B cell (primary cell): Measurements from ENCODE around the gene PITPNM2. TPM values are rescaled to one million over a fixed set of nuclear protein-coding genes. Genes with fewer than 3 reads are reported as not detected.

Experiments
- ATAC-seq: fragments of 200-7000 bp; cut with Tn5 transposase; one replicate; pipeline ENCODE4 v1.10.0; 2021; ENCODE audit warnings: low read depth, mild to moderate bottlenecking, moderate number of reproducible peaks, moderate library complexity
- CTCF ChIA-PET: fragments of 350-600 bp; sonication (Branson Sonifier 250); formaldehyde crosslinking; loops from one replicate; lab custom pipeline; 2021; ENCODE audit warnings: antibody characterized with exemption, inconsistent platforms; lab: Charles Lee
- POLR2A ChIA-PET: fragments of 350-600 bp; sonication (Branson Sonifier 250); formaldehyde crosslinking; loops from one replicate; lab custom pipeline; 2021; ENCODE audit warnings: antibody characterized with exemption; lab: Charles Lee
- DNase-seq: peaks from one replicate; pipeline ENCODE4 v3.0.0; 2013
- H2AFZ ChIP-seq: 2 replicates; pipeline ENCODE4 v1.6.1; 2012; ENCODE audit warnings: mild to moderate bottlenecking, low read depth, low read length; ENCODE audit not compliant: insufficient read depth, poor library complexity, severe bottlenecking
- H3K27ac ChIP-seq, 2 donors: 1 replicate in 1 of 2; 2 replicates in 1 of 2; pipeline ENCODE4 v1.5.1; 2012 to 2013; ENCODE audit warnings: low read length in 2 of 2, mild to moderate bottlenecking in 2 of 2, moderate library complexity in 1 of 2
- H3K27me3 ChIP-seq, 4 experiments: fragments of 200-600 bp in 1 of 4; sonication (generic) in 1 of 4; replicated peaks in 1 of 4; 1 replicate in 2 of 4; 2 replicates in 2 of 4; pipeline versions ENCODE4 v1.6.1 to v1.7.0; 2013 to 2016; ENCODE audit warnings: low read length in 3 of 4, mild to moderate bottlenecking in 2 of 4, mixed read lengths in 1 of 4, moderate library complexity in 1 of 4; ENCODE audit not compliant: insufficient read depth in 4 of 4, control insufficient read depth in 3 of 4; ENCODE audit errors: control extremely low read depth in 1 of 4
- H3K36me3 ChIP-seq, 2 experiments: replicated peaks in 1 of 2; 1 replicate in 1 of 2; 2 replicates in 1 of 2; pipeline versions ENCODE4 v1.6.1 to v1.7.1; 2013; ENCODE audit warnings: low read length in 1 of 2; ENCODE audit not compliant: insufficient read depth in 2 of 2, control insufficient read depth in 1 of 2; ENCODE audit errors: control extremely low read depth in 1 of 2, extremely low read depth in 1 of 2
- H3K4me1 ChIP-seq, 2 donors: fragments of 200-600 bp in 1 of 2; sonication (generic) in 1 of 2; 1 replicate in 1 of 2; 2 replicates in 1 of 2; pipeline versions ENCODE4 v1.5.1 to v1.6.1; 2013 to 2017; ENCODE audit warnings: low read length in 2 of 2; ENCODE audit not compliant: control insufficient read depth in 2 of 2, insufficient read depth in 2 of 2
- H3K4me2 ChIP-seq: replicated peaks from 2 replicates; pipeline ENCODE3; 2012; ENCODE audit warnings: mild to moderate bottlenecking, low read depth, low read length; ENCODE audit not compliant: poor library complexity, severe bottlenecking
- H3K4me3 ChIP-seq, 5 experiments: fragments of 200-600 bp in 1 of 5; sonication (generic) in 1 of 5; 1 replicate in 3 of 5; 2 replicates in 2 of 5; pipeline versions ENCODE4 v1.5.1 to v1.7.0; 2011 to 2016; ENCODE audit warnings: low read length in 4 of 5, mild to moderate bottlenecking in 4 of 5, low read depth in 2 of 5, control low read depth in 1 of 5, moderate library complexity in 1 of 5; ENCODE audit not compliant: insufficient read depth in 1 of 5; ENCODE audit errors: control extremely low read depth in 1 of 5, extremely low read depth in 1 of 5
- H3K79me2 ChIP-seq: fragments of 200-600 bp; sonication (generic); one replicate; pipeline ENCODE4 v1.6.0; 2016; ENCODE audit warnings: low read length; ENCODE audit not compliant: control insufficient read depth, insufficient read depth
- H3K9ac ChIP-seq: fragments of 200-600 bp; sonication (generic); 2 replicates; pipeline ENCODE4 v1.6.1; 2017; ENCODE audit warnings: mild to moderate bottlenecking, low read length, moderate library complexity
- H3K9me3 ChIP-seq, 3 donors: one replicate each; pipeline versions ENCODE4 v1.6.1 to v1.7.1; 2013; ENCODE audit warnings: low read length in 2 of 3; ENCODE audit not compliant: control insufficient read depth in 2 of 3, insufficient read depth in 1 of 3; ENCODE audit errors: control extremely low read depth in 1 of 3
- H4K20me1 ChIP-seq: 2 replicates; pipeline ENCODE4 v1.6.0; 2012; ENCODE audit warnings: mild to moderate bottlenecking, low read length; ENCODE audit not compliant: insufficient read depth, control insufficient read depth, poor library complexity, severe bottlenecking
- H3K27ac Mint-ChIP-seq: one replicate; pipeline ENCODE4 v1.8.0; 2021; ENCODE audit warnings: mixed read lengths
- H3K27me3 Mint-ChIP-seq: one replicate; pipeline ENCODE4 v1.8.0; 2021; ENCODE audit warnings: mixed read lengths
- H3K4me1 Mint-ChIP-seq: one replicate; pipeline ENCODE4 v1.8.0; 2021; ENCODE audit warnings: mixed read lengths
- H3K4me3 Mint-ChIP-seq: one replicate; pipeline ENCODE4 v1.8.0; 2021; ENCODE audit warnings: mixed read lengths
- H3K9me3 Mint-ChIP-seq: one replicate; pipeline ENCODE4 v1.8.0; 2022; ENCODE audit warnings: mixed read lengths; ENCODE audit not compliant: insufficient read depth
- EZH2 ChIP-seq: IDR thresholded peaks from 2 replicates; pipeline ENCODE4 v1.6.1; 2012; ENCODE audit warnings: borderline replicate concordance, low read depth, mild to moderate bottlenecking, moderate library complexity, low read length; ENCODE audit not compliant: insufficient read depth, poor library complexity, severe bottlenecking
- WGBS: methylation state at CpG from one replicate; pipeline ENCODE4 v1.1.5; 2013; ENCODE audit warnings: missing lambda C conversion rate; ENCODE audit not compliant: insufficient coverage; 5-methylcytosine and 5-hydroxymethylcytosine counted together
- intact Hi-C: fragments of 100-400 bp; cut with micrococcal nuclease; formaldehyde crosslinking; loops from one replicate; pipeline ENCODE4 v1.10.0; 2022
- polyA plus RNA-seq: library from polyadenylated mRNA; depleted of rRNA; stranded (reverse); fragments of >200 nt; gene quantifications from 2 replicates; pipeline ENCODE4 v1.2.3, GENCODE V29; 2012
- total RNA-seq, 2 donors: library from RNA; stranded (reverse); fragments of 120-200 nt in 1 of 2; gene quantifications; 1 replicate in 1 of 2; 2 replicates in 1 of 2; pipeline versions ENCODE4 v1.2.3 to v1.2.4, GENCODE V29; 2013 to 2022
- TF ChIP-seq, protein P1 (sequence below): fragments of 200-600 bp; IDR thresholded peaks from one replicate; pipeline ENCODE4 v1.8.0; 2022; ENCODE audit warnings: antibody characterized with exemption, mild to moderate bottlenecking

PITPNM2 gene
- total and polyA plus RNA-seq, 2 donors (not counting 1 experiment from before 2014, with no cell fraction given): 9.6 to 28.6 TPM

DNA sequence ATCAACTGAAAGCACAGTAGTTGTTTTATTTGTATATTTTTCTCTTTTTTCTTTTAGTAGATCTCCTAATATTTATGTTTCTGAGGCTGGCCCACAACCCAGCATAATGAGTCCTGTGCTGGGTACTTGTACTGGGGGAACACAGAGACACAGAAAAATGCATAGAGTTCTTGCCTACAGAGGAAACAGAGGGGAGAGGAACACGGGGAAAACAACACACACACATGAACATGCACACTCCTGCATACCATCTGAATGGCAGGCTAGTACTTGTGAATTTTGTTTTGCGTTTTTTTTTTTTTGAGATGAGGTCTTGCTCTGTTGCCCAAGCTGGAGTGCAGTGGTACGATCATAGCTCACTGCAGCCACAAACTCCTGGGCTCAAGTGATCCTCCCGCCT lies 21.3 kb downstream of the PITPNM2 start:
- intact Hi-C loops: no loop called here

GRCh38 chr12:123127182-123127495 lies 23.8 kb downstream of the PITPNM2 start:
- peaks cover 48% of the 10 kb centered on the region for H3K79me2 ChIP-seq
- POLR2A ChIA-PET: interaction anchor here (0.6 kb wide), 1 partner anchor 27 kb away, joined by 8 read pairs; no protein-coding TSS in a partner anchor
- no peaks in the 10 kb centered on the region for H3K27me3 ChIP-seq
- H3K36me3 ChIP-seq: no peaks in the 10 kb centered on the region
- H3K4me3 Mint-ChIP-seq: no peak overlapping the region
- DNase-seq (no peak), ATAC-seq (no peak)
- H2AFZ ChIP-seq: no peak overlapping the region
- H3K27ac ChIP-seq: no peak overlapping the region
- peaks cover 26 to 53% of the 10 kb centered on the region in 2 donors for H3K4me1 ChIP-seq
- CTCF ChIA-PET: interaction anchor here (1.2 kb wide), 1 partner anchor 8 kb away, joined by 4 read pairs; no protein-coding TSS in a partner anchor
- WGBS: 40% methylated on average over 4 of the region's 6 CpGs
- no peaks in the 10 kb centered on the region for H3K9me3 Mint-ChIP-seq
- H3K4me2 ChIP-seq: no peak overlapping the region
- H3K4me3 ChIP-seq: no peak overlapping the region
- no peaks in the 10 kb centered on the region for H3K27me3 Mint-ChIP-seq
- TF ChIP-seq EZH2: no peak
- TF ChIP-seq, protein P1, sequence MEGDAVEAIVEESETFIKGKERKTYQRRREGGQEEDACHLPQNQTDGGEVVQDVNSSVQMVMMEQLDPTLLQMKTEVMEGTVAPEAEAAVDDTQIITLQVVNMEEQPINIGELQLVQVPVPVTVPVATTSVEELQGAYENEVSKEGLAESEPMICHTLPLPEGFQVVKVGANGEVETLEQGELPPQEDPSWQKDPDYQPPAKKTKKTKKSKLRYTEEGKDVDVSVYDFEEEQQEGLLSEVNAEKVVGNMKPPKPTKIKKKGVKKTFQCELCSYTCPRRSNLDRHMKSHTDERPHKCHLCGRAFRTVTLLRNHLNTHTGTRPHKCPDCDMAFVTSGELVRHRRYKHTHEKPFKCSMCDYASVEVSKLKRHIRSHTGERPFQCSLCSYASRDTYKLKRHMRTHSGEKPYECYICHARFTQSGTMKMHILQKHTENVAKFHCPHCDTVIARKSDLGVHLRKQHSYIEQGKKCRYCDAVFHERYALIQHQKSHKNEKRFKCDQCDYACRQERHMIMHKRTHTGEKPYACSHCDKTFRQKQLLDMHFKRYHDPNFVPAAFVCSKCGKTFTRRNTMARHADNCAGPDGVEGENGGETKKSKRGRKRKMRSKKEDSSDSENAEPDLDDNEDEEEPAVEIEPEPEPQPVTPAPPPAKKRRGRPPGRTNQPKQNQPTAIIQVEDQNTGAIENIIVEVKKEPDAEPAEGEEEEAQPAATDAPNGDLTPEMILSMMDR: no peak
- H3K9me3 ChIP-seq: peaks cover 0 to 8% (median 0%) of the 10 kb centered on the region in 3 donors
- no peak overlapping the region for H3K9ac ChIP-seq
- intact Hi-C loops: no loop called here
- peaks cover 42% of the 10 kb centered on the region for H3K4me1 Mint-ChIP-seq
- H3K27ac Mint-ChIP-seq: peak overlapping the region; percentile 65
- no peaks in the 10 kb centered on the region for H4K20me1 ChIP-seq

More for the DNA sequence above, 21.3 kb downstream of the PITPNM2 start:
- Histone ChIP-seq H3K4me2 (no peak overlapping the region), H3K9ac (no peak overlapping the region), H3K4me1 (peaks cover 28 to 56% of the 10 kb centered on the region in 2 donors), H3K4me3 (no peak overlapping the region), H3K27me3 (no peaks in the 10 kb centered on the region), H3K36me3 (no peaks in the 10 kb centered on the region), H3K9me3 (peaks cover 0 to 8% (median 0%) of the 10 kb centered on the region in 3 donors), H2AFZ (no peak overlapping the region), H4K20me1 (no peaks in the 10 kb centered on the region), H3K79me2 (peaks cover 36% of the 10 kb centered on the region), H3K27ac (no peak overlapping the region)
- H3K4me3 Mint-ChIP-seq: no peak overlapping the region
- H3K9me3 Mint-ChIP-seq: no peaks in the 10 kb centered on the region
- H3K27ac Mint-ChIP-seq: peak overlapping the region; percentile 42
- ATAC-seq: no peak
- ChIA-PET CTCF (interaction anchor here (1.2 kb wide), 1 partner anchor 68 kb away, joined by 3 read pairs; no protein-coding TSS in a partner anchor), POLR2A (no interaction called here)
- WGBS: 0% methylated on average over 1 of the region's 4 CpGs
- peaks cover 48% of the 10 kb centered on the region for H3K4me1 Mint-ChIP-seq
- H3K27me3 Mint-ChIP-seq: no peaks in the 10 kb centered on the region
- no peak for DNase-seq
- TF ChIP-seq, protein P1: no peak
- no peak for TF ChIP-seq EZH2
